Activated CD4-positive, CD25-positive, alpha-beta regulatory T cell treated with anti-CD3 and anti-CD28 coated beads, Interleukin-2, amount 50 U/mL, for 16 hours (primary cell): ENCODE results near the gene ODAD4.
"Not testable (repeated sequence)": the region's sequence is repeated elsewhere in the genome, so short reads cannot be mapped to it uniquely, and the experiment has no call there.

ENCODE experiments used
- DNase-seq: peaks from one replicate; pipeline ENCODE4 v3.0.0-alpha.2; 2020; ENCODE audit warnings: low read depth, low spot score

ODAD4 gene

DNA sequence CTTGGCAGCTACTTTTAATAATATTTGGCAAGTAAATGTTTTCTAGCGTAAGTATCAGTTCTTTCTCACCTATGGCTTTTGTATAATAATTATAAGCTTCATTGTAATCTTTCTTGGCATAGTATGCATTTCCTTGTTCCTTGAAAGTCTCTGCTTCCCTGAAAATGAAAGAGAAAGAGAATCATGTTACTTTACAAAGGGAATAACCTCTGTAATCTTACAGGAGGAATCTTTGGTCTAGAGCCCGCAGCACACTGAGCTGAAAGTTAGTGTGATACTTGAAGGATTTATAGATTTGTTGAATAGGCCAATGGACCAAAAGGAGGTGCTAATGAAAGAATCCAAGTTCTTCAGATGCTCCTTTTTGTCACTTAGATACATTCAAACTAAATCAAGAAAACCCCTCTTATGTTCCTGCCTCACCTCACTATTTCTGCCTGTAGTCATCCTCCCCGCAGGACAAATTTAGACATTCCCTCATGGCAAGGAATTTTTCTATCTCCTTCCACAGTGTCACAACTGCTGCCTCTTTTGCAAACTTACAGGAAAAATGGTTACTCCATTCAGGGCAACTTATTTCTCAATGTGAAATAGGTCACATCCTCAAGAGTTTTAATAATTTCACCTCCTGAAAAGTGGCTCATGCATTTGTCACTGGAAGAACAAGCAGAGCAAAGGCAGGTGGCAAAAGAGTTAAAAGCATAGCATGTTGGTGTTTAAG lies 70.2 kb downstream of the ODAD4 start:
- DNase-seq = no peak

DNA sequence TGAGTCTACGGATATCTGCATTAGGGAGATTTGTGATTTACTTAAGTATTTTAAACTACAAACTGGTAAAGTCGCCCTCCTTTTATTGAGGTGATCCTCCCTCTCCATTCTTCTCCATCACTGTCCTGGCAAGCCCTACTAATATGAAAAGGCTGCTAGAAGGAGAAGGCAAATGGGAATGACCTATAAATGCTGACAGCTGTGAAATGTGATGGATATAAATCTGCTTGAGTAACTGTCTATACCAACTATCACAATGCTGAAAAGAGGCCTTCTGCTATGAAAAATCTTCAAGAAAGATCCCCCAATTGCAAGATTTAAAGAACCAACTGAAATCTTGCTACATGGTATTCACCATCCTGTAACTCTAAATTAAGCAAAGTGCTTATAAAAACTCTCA lies 71.3 kb downstream of the ODAD4 start:
- no peak for DNase-seq

DNA sequence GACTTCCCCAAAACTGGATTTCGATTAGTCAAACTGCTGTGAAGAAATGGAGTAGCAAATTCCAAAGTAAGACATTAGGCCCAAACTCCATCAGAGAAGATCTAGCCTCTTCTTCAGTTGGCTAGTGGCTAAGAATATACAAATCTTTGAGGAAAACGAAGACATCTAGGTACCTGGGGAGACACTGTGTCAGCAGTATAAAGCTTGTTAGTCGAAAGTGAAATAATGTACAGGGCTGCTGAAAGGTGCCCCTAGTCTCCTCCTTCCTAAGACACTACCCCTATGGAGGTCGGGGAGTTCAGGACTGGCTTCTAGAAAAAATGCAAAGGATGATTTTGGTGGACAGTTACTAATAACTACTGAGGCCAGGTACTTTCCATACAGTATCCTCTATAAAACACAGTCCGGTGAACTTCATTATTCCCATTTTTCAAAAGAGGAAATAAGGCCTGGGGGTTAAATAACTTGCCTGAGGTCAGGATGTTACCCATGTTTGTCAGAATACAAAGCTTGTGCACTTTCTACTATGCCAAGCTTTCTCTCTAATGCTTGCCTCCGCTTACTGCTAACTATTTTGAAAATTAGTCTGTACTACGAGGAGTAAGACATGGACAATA lies 71.9 kb downstream of the ODAD4 start:
- no peak for DNase-seq

DNA sequence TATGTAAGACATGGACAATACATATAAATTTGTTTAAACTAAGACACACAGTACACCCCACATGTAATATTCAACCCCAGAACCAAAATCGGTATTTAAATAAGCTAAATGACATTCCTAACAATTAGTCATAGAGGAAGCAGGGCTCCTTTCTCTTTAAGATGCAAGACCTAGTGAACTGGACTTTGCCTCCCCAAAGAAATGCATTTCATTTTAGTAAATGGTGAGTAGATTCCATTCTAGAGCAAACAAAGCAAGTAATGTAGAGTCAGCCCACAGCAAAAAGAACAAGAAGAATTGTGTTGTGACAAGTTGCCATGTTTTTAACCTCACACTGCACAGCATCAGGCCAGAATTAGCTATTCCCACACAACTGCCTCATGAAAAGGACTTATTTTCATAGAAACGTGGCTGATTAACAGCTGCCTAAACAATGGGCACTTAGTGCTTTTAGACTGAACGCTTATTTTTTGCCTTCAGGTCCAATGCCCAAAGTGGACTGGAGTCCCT lies 72.4 kb downstream of the ODAD4 start:
- DNase-seq = no peak

DNA sequence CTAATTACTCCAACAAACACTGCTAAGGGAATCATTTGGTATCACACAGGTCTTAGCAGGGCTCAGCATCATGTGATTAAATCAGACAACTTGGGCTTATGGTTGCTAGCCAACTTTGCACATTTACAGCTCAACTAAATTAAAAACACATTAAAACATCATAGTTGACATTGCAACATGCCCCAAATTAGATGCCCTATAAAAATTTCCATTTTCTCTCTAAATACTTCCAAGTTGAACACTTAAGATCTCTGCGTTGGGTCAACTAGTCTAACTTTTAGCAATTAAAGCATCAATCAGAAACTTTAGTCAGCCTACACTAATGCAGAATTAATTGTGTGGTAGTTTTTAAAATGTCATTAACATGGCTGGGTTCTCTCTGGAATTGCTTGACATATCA lies 74.7 kb downstream of the ODAD4 start:
- no peak for DNase-seq

DNA sequence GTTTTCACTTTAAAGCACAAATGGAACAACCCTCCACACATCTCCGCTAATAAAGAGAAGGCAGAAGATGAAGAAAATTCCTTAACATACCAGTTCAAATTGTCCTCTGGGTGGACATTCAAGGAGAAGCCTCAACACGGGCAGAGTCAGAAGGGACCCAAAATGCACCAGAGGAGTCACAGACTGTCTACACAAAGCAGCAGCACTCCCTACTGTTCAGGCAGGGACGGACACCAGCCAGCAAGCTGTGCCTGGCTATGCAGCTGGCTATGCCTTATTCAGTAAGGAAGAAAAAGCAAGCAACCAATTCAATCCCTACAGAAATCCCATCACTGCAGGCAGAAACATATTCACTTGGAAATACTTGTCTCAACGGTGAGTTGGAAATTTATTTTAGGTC lies 78.8 kb downstream of the ODAD4 start:
- DNase-seq = no peak

DNA sequence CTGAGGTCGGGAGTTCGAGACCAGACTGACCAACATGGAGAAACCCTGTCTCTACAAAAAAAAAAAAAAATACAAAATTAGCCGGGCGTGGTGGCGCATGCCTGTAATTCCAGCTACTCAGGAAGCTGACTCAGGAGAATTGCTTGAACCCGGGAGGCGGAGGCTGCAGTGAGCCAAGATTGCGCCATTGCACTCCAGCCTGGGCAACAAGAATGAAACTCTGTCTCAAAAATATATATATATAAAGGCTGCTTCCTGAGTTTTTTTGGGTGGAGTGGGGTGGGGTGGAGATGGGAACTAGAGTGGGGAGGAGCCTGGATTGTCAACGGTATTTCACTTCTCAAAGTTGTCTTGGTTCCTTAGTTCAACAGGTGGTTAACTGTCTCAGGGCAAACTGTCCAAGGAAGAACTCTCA lies 79.9 kb downstream of the ODAD4 start:
- DNase-seq = not testable (repeated sequence)

DNA sequence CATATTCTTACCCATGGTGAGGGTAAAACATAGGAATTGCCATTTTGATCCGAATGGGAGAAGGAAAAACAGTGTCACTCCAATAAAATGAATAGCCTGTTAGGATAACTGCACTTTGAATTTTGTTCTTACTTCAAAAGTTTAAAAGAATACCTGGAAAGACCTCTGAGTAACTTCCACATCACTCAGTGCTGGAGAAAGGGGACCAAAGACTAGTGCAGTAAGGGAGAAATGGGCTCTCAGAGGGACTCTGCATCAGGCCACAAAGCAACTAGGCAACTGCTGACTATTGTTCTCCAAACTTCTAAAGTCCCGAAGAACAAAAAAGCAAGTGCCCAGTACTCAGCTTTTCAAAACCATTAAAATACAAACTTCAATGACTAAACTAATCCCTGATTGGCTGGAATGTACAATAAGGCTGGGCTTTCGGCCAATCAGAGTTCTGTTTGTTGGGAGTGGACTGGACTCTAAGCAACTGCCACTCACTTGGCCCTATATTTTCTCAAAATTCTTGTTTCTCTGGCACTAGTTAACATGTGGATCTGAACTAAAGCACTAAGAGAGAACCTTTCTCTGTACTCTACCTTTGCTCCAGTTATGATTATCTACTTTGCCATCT lies 80.6 kb downstream of the ODAD4 start:
- no peak for DNase-seq

DNA sequence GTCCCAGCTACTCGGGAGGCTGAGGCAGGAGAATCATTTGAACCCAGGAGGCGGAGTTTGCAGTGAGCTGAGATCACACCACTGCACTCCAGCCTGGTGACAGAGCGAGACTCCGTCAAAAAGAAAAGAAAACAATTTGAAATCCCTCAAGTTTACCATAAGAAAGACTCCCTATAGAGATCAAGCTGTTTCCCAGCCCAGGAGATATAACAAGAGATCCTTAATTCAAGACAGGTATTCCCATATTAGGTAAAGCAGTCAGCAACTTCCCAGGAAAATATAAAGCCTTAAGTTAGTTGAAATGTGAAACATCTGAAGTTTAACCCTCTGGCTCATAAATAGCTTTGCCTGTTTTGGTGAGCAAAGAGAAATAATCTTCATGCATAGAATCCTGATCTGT lies 81.9 kb downstream of the ODAD4 start:
- not testable (repeated sequence) for DNase-seq

DNA sequence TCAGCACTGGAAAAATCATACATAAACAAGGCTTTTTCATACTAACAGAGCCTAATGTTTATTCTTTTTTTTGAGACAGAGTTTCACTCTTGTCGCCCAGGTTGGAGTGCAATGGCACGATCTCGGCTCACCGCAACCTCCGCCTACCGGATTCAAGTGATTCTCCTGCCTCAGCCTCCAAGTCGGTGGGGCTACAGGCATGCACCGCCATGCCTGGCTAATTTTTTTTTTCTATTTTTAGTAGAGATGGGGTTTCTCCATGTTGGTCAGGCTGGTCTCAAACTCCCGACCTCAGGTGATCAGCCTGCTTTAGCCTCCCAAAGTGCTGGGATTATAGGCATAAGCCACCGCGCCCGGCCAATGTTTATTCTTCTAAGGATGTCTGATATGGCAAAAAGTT lies 83.3 kb downstream of the ODAD4 start:
- DNase-seq = not testable (repeated sequence)
